ENCODE data around the gene SYF2. TPM values are rescaled to one million over a fixed set of nuclear protein-coding genes. Genes with fewer than 3 reads are reported as not detected.

SYF2 gene
- polyA plus RNA-seq, 1 of the 3 experiments (the other 2 are of a cell fraction): 31.1 TPM

GRCh38 chr1:25187077-25187476 is 45.2 kb downstream of the SYF2 start:
- no peaks in the 10 kb centered on the region for H3K36me3 ChIP-seq (replicated peaks in 1 of 2; ENCODE audit: control insufficient read depth in 1 of 2, insufficient read depth in 2 of 2, low read length in 1 of 2)
- WGBS (ENCODE audit: low lambda C conversion rate): 57% methylated on average over 5 of the region's 5 CpGs
- ChIA-PET POLR2A (no interaction called here), CTCF (interaction anchor here (0.6 to 2.5 kb wide), 2 partner anchors 17 to 849 kb away, joined by 3 to 8 read pairs; no protein-coding TSS in a partner anchor)
- no peaks in the 10 kb centered on the region for H3F3A ChIP-seq (replicated peaks; ENCODE audit: insufficient read depth)
- no peak overlapping the region for H3K4me2 ChIP-seq
- H3K9me3 ChIP-seq: no peaks in the 10 kb centered on the region
- no peak overlapping the region for H3K27ac ChIP-seq (ENCODE audit: low read depth in 2 of 2, low read length in 1 of 2)
- no peak for TF ChIP-seq SIN3A (IDR thresholded peaks at IDR 0.05; ENCODE audit: borderline replicate concordance, low read depth, low read length)
- no peak for TF ChIP-seq EZH2phosphoT487 (IDR thresholded peaks at IDR 0.05; ENCODE audit: borderline replicate concordance, low read depth)
- no peak for TF ChIP-seq POLR2AphosphoS5 (IDR thresholded peaks at IDR 0.05; ENCODE audit: low read depth, low read length)
- no peak for TF ChIP-seq JUND (IDR thresholded peaks at IDR 0.05)
- TF ChIP-seq YY1 (IDR thresholded peaks at IDR 0.05; ENCODE audit: low read depth): no peak
- no peak for TF ChIP-seq CHD2 (IDR thresholded peaks at IDR 0.05; ENCODE audit: low read length, partially characterized antibody)
- TF ChIP-seq SMC3 (IDR thresholded peaks at IDR 0.05; ENCODE audit: low read depth, low read length): no peak
- no peak for TF ChIP-seq ZBTB33 (IDR thresholded peaks at IDR 0.05; ENCODE audit: borderline replicate concordance, low read depth)
- no peak for TF ChIP-seq RAD21 (IDR thresholded peaks at IDR 0.05; ENCODE audit: low read length)
- no peak for TF ChIP-seq NRF1 (IDR thresholded peaks at IDR 0.05; ENCODE audit: low read depth, low read length)
- TF ChIP-seq REST (IDR thresholded peaks at IDR 0.05; ENCODE audit: low read depth, low read length): no peak
- TF ChIP-seq FOXJ3 (CRISPR knock-in tag; IDR thresholded peaks at IDR 0.05): no peak
- no peak for TF ChIP-seq GATA2 (CRISPR knock-in tag; IDR thresholded peaks at IDR 0.05)
- no peak for TF ChIP-seq TAF1 (IDR thresholded peaks at IDR 0.05; ENCODE audit: borderline replicate concordance, low read depth, low read length)
- TF ChIP-seq EP300 (IDR thresholded peaks at IDR 0.05; ENCODE audit: borderline replicate concordance in 1 of 2, low read depth in 1 of 2, low read length in 1 of 2): no peak
- TF ChIP-seq USF1 (IDR thresholded peaks at IDR 0.05; ENCODE audit: borderline replicate concordance, low read depth): no peak
- no peak for TF ChIP-seq MAX (IDR thresholded peaks at IDR 0.05; ENCODE audit: low read depth)
- TF ChIP-seq TEAD4 (IDR thresholded peaks at IDR 0.05; ENCODE audit: borderline replicate concordance, insufficient read depth): no peak
- H3K4me1 ChIP-seq (ENCODE audit: control insufficient read depth in 1 of 2, insufficient read depth in 2 of 2, low read depth in 1 of 2, low read length in 1 of 2): no peaks in the 10 kb centered on the region
- H2AFZ ChIP-seq (ENCODE audit: low read depth): no peak overlapping the region
- H3K9me2 ChIP-seq: no peaks in the 10 kb centered on the region
- H4K20me1 ChIP-seq (ENCODE audit: insufficient read depth): no peaks in the 10 kb centered on the region
- 0 out of 2 replicates have a peak, but pooled peaks cover 3% of the 10 kb centered on the region for H3K27me3 ChIP-seq (ENCODE audit: insufficient read depth)
- no peak overlapping the region for H3K4me3 ChIP-seq (ENCODE audit: low read depth in 2 of 2, low read length in 1 of 2)
- H3K9ac ChIP-seq: no peak overlapping the region
- DNase-seq: no peak
- H3K79me2 ChIP-seq (ENCODE audit: insufficient read depth): no peaks in the 10 kb centered on the region
